ENCODE results near the gene EEPD1.
A peak's percentile ranks its signal among the peaks of the same experiment; 100 is the strongest.
"Not testable (repeated sequence)": the region's sequence is repeated elsewhere in the genome, so short reads cannot be mapped to it uniquely, and the experiment has no call there.

EEPD1 gene

DNA sequence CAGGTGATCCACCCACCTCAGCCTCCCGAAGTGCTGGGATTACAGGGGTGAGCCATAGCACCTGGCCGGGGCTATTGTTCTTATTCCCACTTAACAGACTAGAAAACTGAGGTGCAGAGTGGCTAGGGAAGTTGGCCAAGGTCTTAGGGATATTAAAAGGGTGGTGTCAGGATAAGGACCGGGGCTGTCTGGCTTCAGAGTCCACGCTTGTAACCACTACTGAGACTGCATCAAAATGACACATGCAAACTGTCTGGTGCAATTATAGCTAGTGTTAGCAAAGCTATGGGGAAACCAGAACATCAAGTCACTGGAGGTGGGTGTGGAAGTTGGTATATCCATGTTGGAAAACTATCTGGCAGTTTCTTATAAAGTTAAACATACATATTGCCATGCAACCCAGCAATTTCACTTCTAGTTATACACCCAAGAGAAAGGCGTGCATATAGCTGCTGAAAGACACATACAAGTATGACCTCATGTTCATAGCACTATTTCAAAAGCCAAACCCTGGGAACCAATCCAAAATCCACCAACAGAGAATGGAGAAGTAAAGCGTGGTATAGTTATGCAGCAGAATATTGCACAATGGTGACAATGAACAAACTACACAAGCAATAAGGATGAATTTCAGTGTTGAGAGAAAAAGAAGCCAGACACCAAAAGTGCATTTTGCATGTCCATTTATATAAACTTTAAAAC lies 33.9 kb upstream of the EEPD1 start:
- DNase-seq (ENCODE audit: low read depth): peak; percentile 96
- in situ Hi-C loops (cut with HindIII; ENCODE audit: low sequenced_read_pairs): no loop called here
- TF ChIP-seq, protein P1, sequence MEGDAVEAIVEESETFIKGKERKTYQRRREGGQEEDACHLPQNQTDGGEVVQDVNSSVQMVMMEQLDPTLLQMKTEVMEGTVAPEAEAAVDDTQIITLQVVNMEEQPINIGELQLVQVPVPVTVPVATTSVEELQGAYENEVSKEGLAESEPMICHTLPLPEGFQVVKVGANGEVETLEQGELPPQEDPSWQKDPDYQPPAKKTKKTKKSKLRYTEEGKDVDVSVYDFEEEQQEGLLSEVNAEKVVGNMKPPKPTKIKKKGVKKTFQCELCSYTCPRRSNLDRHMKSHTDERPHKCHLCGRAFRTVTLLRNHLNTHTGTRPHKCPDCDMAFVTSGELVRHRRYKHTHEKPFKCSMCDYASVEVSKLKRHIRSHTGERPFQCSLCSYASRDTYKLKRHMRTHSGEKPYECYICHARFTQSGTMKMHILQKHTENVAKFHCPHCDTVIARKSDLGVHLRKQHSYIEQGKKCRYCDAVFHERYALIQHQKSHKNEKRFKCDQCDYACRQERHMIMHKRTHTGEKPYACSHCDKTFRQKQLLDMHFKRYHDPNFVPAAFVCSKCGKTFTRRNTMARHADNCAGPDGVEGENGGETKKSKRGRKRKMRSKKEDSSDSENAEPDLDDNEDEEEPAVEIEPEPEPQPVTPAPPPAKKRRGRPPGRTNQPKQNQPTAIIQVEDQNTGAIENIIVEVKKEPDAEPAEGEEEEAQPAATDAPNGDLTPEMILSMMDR (IDR thresholded peaks at IDR 0.05; ENCODE audit: low read depth, low read length, missing control alignments): no peak
- no peak overlapping the region for H3K4me3 ChIP-seq (ENCODE audit: low read depth, low read length)

DNA sequence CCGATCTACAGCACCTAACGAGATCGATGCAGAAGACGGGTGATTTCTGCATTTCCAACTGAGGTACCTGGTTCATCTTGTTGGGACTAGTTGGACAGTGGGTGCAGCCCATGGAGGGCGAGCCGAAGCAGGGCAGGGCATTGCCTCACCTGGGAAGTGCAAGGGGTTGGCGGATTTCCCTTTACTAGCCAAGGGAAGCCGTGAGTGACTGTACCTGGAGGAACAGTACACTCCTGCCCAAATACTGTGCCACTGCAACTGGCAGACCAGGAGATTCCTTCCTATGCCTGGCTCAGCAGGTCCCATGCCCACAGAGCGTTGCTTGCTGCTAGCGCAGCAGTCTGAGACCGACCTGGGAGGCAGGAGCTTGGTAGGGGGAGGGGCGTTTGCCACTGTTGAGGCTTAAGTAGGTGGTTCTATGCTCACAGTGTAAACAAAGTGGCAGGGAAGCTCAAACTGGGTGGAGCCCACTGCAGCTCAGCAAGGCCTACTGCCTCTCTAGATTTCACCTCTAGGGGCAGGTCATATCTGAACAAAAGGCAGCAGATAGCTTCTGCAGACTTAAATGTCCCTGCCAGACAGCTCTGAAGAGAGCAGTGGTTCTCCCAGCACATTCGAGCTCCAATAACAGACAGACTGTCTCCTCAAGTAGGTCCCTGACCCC lies 32.9 kb upstream of the EEPD1 start:
- H3K4me3 ChIP-seq (ENCODE audit: low read depth, low read length); DNase-seq (ENCODE audit: low read depth); in situ Hi-C loops (cut with HindIII; ENCODE audit: low sequenced_read_pairs): not testable (repeated sequence)

DNA sequence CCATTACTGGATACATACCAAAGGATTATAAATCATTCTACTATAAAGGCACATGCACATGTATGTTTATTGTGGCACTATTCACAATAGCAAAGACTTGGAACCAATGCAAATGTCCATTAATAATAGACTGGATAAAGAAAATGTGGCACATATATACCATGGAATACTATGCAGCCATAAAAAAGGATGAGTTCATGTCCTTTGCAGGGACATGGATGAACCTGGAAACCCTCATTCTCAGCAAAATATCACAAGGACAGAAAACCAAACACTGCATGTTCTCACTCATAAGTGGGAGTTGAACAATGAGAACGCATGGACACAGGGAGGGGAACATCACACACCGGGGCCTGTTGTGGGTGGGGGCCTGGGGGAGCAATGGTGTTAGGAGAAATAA lies 27.4 kb upstream of the EEPD1 start:
- DNase-seq (ENCODE audit: low read depth); in situ Hi-C loops (cut with HindIII; ENCODE audit: low sequenced_read_pairs); H3K4me3 ChIP-seq (ENCODE audit: low read depth, low read length): not testable (repeated sequence)

DNA sequence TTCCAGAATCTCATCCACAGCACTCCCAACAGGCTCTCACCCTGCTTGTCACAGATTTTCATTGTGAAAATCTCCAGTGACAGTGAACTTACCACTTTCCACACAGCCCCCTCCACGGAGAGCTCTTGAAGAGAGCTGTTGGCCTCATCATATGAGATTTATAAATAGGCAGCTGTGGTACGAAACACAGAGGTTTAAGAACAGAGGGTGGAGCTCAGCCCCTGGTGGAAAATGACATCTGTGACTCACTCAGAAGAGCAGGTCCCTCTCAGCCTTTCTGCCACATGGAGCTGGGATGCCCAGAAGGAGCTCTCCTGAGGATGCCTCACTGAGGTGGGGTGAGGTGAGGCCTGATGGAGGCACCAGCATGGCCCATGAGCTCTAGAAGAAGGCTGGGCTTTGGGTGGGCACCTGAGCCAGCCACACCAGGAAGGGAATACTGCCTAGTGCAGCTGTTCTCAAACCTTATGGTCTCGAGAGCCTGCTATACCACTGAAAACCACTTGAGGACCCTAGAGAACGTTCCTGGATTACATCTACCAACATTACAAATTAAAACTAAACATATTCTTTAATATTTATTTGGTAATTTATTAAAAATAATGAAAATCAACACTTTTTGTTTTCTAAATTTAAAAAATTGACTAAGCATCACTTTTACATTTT lies 25.8 kb upstream of the EEPD1 start:
- no peak overlapping the region for H3K4me3 ChIP-seq (ENCODE audit: low read depth, low read length)
- TF ChIP-seq, protein P1 (IDR thresholded peaks at IDR 0.05; ENCODE audit: low read depth, low read length, missing control alignments): no peak
- DNase-seq (ENCODE audit: low read depth): no peak
- in situ Hi-C loops (cut with HindIII; ENCODE audit: low sequenced_read_pairs): no loop called here

DNA sequence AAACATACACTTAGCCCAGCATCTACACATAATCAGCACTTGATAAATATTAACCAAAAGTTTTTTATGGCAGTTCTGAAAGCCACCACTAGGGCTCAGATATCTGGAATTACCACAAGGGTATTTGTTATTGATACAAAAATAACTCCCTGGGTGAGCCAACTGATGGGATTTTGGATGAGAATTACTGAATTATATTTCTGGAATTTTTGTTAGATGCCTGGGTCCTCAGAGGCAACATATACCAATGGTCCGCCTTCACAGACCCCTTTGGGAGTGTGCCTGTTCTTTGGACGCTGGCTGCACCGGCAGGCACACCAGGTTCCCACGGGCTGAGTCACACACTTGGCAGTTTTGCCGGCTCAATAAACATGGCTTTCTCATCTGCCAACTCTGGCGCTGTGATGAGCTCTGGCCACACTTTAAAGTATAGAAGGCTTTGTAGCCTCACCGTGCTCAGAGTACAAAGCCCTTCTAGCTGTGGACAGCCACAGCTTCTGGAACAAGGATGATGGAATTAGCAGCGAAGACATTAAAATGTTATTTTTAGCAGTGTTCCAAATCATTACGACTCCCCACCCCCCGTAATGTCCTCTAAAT lies 24.5 kb upstream of the EEPD1 start:
- peak; percentile 93 for DNase-seq (ENCODE audit: low read depth)
- in situ Hi-C loops (cut with HindIII; ENCODE audit: low sequenced_read_pairs): no loop called here
- no peak overlapping the region for H3K4me3 ChIP-seq (ENCODE audit: low read depth, low read length)
- TF ChIP-seq, protein P1 (IDR thresholded peaks at IDR 0.05; ENCODE audit: low read depth, low read length, missing control alignments): peak; percentile 61

DNA sequence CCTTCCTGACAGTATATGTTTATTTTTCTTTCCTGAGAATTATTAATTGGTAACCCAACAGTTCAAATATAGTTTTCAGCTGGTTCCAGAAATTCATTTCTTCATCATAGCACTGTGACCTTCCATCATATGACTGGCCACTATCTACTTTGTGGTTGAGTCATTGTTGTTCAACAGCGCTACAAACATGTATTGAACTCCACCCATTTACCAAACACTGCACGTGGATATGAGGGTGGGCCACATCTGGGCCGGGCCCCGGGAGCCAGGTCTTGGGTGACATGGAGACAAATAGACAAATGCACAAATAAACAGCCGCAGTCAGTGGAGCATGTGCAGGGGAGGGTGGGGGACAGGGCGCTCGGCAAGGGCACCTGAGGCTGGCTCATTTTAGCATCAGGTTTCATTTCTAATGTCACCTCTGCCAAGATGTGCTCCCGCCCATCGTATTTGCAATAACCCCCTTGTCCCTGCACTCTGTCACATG lies 24.0 kb upstream of the EEPD1 start:
- DNase-seq (ENCODE audit: low read depth): no peak
- H3K4me3 ChIP-seq (ENCODE audit: low read depth, low read length): no peak overlapping the region
- TF ChIP-seq, protein P1 (IDR thresholded peaks at IDR 0.05; ENCODE audit: low read depth, low read length, missing control alignments): no peak
- in situ Hi-C loops (cut with HindIII; ENCODE audit: low sequenced_read_pairs): no loop called here

DNA sequence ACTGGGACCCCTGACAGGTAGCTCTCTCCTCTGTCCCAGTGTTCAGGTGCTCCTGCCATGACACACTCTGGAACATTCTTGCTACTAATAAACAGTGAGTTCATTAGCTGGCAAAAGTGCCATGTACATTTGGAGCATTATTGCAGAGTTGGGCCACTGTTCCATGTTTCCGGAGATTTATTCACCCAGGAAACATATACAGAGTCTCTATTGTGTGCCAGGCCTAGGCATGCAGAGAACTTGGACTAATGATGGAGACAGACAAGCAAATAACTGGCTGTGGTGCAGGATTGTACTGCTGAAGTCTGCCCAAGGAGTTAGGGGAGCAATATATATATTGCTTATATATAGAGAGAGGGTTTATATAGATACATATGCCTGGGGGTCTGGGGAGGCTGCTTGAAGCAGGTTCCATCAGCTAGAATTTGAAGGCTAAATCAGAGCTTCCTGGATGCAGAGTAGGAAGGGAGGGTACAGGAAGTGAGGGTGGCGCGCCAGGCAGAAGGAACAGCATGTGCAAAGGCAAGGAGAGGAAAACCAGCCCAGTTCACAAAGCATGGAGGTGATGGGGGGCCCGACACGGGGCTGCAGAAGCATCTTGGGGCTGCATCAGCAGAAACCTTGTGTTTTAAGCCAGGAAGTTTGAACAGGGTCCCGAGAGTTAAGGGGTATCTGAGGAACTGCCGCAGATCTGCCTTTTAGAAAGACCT lies 22.7 kb upstream of the EEPD1 start:
- TF ChIP-seq, protein P1 (IDR thresholded peaks at IDR 0.05; ENCODE audit: low read depth, low read length, missing control alignments): no peak
- no peak for DNase-seq (ENCODE audit: low read depth)
- in situ Hi-C loops (cut with HindIII; ENCODE audit: low sequenced_read_pairs): no loop called here
- no peak overlapping the region for H3K4me3 ChIP-seq (ENCODE audit: low read depth, low read length)
